Activated naive CD4-positive, alpha-beta T cell treated with anti-CD3 and anti-CD28 coated beads, Interleukin-2, amount 10 ng/mL, durations not matched to agents 7 days and 5 days (primary cell): Measurements from ENCODE around the gene HLA-G.
A peak's percentile ranks its signal among the peaks of the same experiment; 100 is the strongest.

Experiments
- CTCF ChIA-PET: fragments of 350-600 bp; sonication (Branson Sonifier 250); formaldehyde crosslinking; loops from one replicate; lab custom pipeline; 2021; ENCODE audit warnings: antibody characterized with exemption; lab: Charles Lee
- DNase-seq: peaks from one replicate; pipeline ENCODE4 v3.0.0-alpha.2; 2020
- H3K27ac Mint-ChIP-seq: one replicate; pipeline ENCODE4 v1.8.0; 2021; ENCODE audit warnings: mild to moderate bottlenecking, moderate library complexity, mixed read lengths
- H3K27me3 Mint-ChIP-seq: one replicate; pipeline ENCODE4 v1.8.0; 2021; ENCODE audit warnings: mild to moderate bottlenecking, mixed read lengths
- H3K36me3 Mint-ChIP-seq: one replicate; pipeline ENCODE4 v1.8.0; 2021; ENCODE audit warnings: mixed read lengths
- H3K4me1 Mint-ChIP-seq: one replicate; pipeline ENCODE4 v1.8.0; 2021; ENCODE audit warnings: mixed read lengths
- H3K4me3 Mint-ChIP-seq: one replicate; pipeline ENCODE4 v1.8.0; 2021; ENCODE audit warnings: mild to moderate bottlenecking, moderate library complexity, mixed read lengths
- H3K9me3 Mint-ChIP-seq: one replicate; pipeline ENCODE4 v1.8.0; 2021; ENCODE audit warnings: mixed read lengths

HLA-G gene

GRCh38 chr6:29806387-29806786, 21.2 kb upstream of the HLA-G start:
- H3K27ac Mint-ChIP-seq = no peak overlapping the region
- CTCF ChIA-PET = no interaction called here

GRCh38 chr6:29809249-29809648, 18.4 kb upstream of the HLA-G start:
- Mint-ChIP-seq H3K27me3 (peaks cover 37% of the 10 kb centered on the region), H3K4me1 (peaks cover 4% of the 10 kb centered on the region), H3K36me3 (no peaks in the 10 kb centered on the region), H3K4me3 (no peak overlapping the region), H3K27ac (no peak overlapping the region), H3K9me3 (no peaks in the 10 kb centered on the region)
- DNase-seq = no peak
- CTCF ChIA-PET = interaction anchor here (1.0 kb wide), 1 partner anchor 107 kb away, joined by 3 read pairs; no protein-coding TSS in a partner anchor

More at GRCh38 chr6:29806387-29806786, 21.2 kb upstream of the HLA-G start:
- peaks cover 34% of the 10 kb centered on the region for H3K27me3 Mint-ChIP-seq
- DNase-seq = no peak
- H3K4me3 Mint-ChIP-seq = no peak overlapping the region
- no peaks in the 10 kb centered on the region for H3K4me1 Mint-ChIP-seq
- no peaks in the 10 kb centered on the region for H3K9me3 Mint-ChIP-seq
- no peaks in the 10 kb centered on the region for H3K36me3 Mint-ChIP-seq

DNA sequence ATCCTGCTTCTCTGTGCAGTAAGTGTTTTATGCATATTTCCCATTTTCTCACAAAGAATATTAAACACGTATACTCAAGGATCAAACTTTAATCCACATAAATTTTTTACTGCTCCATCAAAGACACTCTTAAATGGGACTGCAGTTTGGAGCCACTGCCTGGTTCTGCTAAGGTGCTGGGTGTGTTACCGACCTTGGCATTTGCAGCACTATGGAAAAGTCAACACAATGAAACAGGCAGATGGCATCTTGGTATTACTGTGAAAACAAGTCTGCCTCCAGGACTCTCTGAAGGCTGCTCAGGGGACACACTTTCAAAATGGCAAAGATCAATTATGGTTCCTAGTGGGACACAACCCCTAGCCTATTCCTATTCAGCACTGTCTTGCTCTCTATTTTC, 17.3 kb upstream of the HLA-G start:
- H3K9me3 Mint-ChIP-seq = no peaks in the 10 kb centered on the region
- CTCF ChIA-PET = interaction anchor here (0.9 to 1.1 kb wide), 2 partner anchors 57 to 157 kb away, joined by 3 read pairs; no protein-coding TSS in a partner anchor

GRCh38 chr6:29811377-29811776, 16.2 kb upstream of the HLA-G start:
- no peak overlapping the region for H3K27ac Mint-ChIP-seq
- CTCF ChIA-PET = interaction anchor here (0.8 to 1.2 kb wide), 4 partner anchors 10 to 158 kb away, joined by 3 read pairs; no protein-coding TSS in a partner anchor
- H3K9me3 Mint-ChIP-seq = no peaks in the 10 kb centered on the region
- H3K4me1 Mint-ChIP-seq = peaks cover 8% of the 10 kb centered on the region
- peaks cover 43% of the 10 kb centered on the region for H3K27me3 Mint-ChIP-seq
- no peak for DNase-seq
- no peaks in the 10 kb centered on the region for H3K36me3 Mint-ChIP-seq
- no peak overlapping the region for H3K4me3 Mint-ChIP-seq

More for the DNA sequence above, 17.3 kb upstream of the HLA-G start:
- Mint-ChIP-seq H3K4me1 (peaks cover 4% of the 10 kb centered on the region), H3K27me3 (peaks cover 43% of the 10 kb centered on the region), H3K27ac (no peak overlapping the region), H3K36me3 (no peaks in the 10 kb centered on the region), H3K4me3 (no peak overlapping the region)
- no peak for DNase-seq

DNA sequence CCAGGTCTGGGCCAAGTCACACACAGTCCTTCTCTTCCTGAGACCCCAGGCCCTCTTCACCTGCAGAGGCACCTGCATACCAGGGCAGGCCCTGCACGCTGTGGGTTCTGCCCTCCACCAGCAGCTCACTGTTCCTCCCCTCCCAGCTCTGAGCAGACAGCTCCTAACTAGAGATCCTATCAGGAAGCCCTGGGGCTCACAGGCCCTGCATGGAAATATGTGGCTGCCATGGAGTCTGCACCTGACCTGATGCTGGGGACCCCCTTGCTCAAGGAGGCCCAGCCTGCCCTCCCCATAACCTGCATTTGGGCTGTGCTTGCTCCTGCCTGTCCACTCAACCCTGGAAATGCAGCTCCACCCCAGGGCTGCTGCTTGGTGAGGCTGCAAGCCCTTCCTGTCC, 14.6 kb upstream of the HLA-G start:
- Mint-ChIP-seq H3K27me3 (peaks cover 36% of the 10 kb centered on the region), H3K36me3 (no peaks in the 10 kb centered on the region), H3K9me3 (no peaks in the 10 kb centered on the region), H3K4me1 (peaks cover 10% of the 10 kb centered on the region), H3K4me3 (no peak overlapping the region), H3K27ac (no peak overlapping the region)
- no peak for DNase-seq
- CTCF ChIA-PET = no interaction called here

DNA sequence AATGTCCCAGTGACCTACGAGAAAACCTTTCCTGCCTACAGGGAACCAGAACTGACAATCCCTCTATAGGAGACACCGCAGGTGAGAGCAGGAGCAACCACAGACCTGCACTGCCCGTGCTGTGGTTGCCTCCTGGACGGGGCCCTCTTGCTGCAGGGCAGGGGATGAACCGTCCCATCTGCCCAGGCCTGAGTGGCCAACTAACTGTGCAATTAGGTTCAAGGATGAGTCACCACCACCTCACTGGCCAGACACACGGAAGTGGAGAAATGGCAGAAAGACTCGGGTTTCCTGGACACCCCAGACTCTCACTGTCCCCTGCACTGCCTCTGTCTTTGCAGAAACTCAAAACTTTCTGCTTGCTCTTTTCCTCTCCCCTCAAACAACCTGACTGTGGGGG, 13.8 kb upstream of the HLA-G start:
- H3K27me3 Mint-ChIP-seq = peaks cover 40% of the 10 kb centered on the region
- H3K9me3 Mint-ChIP-seq = no peaks in the 10 kb centered on the region
- CTCF ChIA-PET = no interaction called here
- no peaks in the 10 kb centered on the region for H3K36me3 Mint-ChIP-seq
- peaks cover 10% of the 10 kb centered on the region for H3K4me1 Mint-ChIP-seq
- no peak for DNase-seq
- no peak overlapping the region for H3K4me3 Mint-ChIP-seq
- H3K27ac Mint-ChIP-seq = no peak overlapping the region

- Mint-ChIP-seq H3K27ac (no peak overlapping the region), H3K9me3 (no peaks in the 10 kb centered on the region), H3K36me3 (no peaks in the 10 kb centered on the region)
These were observed 13.1 kb upstream of the HLA-G start for GRCh38 chr6:29814379-29815117.

GRCh38 chr6:29815118-29815750, 12.4 kb upstream of the HLA-G start:
- CTCF ChIA-PET = no interaction called here
- Mint-ChIP-seq H3K4me3 (no peak overlapping the region), H3K27me3 (peaks cover 44% of the 10 kb centered on the region), H3K4me1 (peaks cover 13% of the 10 kb centered on the region), H3K27ac (no peak overlapping the region), H3K36me3 (no peaks in the 10 kb centered on the region), H3K9me3 (no peaks in the 10 kb centered on the region)
- DNase-seq = no peak

More at GRCh38 chr6:29814379-29815117, 13.1 kb upstream of the HLA-G start:
- Mint-ChIP-seq H3K4me3 (no peak overlapping the region), H3K27me3 (peaks cover 44% of the 10 kb centered on the region), H3K4me1 (peaks cover 13% of the 10 kb centered on the region)
- DNase-seq = no peak
- CTCF ChIA-PET = no interaction called here

- Mint-ChIP-seq H3K9me3 (no peaks in the 10 kb centered on the region), H3K27me3 (peaks cover 44% of the 10 kb centered on the region), H3K36me3 (no peaks in the 10 kb centered on the region), H3K4me3 (no peak overlapping the region), H3K4me1 (peaks cover 13% of the 10 kb centered on the region), H3K27ac (no peak overlapping the region)
- DNase-seq = no peak
- CTCF ChIA-PET = no interaction called here
These were observed 11.6 kb upstream of the HLA-G start for GRCh38 chr6:29816030-29816429.

GRCh38 chr6:29818892-29819291, 8.7 kb upstream of the HLA-G start:
- Mint-ChIP-seq H3K27ac (no peak overlapping the region), H3K36me3 (no peaks in the 10 kb centered on the region), H3K9me3 (no peaks in the 10 kb centered on the region), H3K4me3 (no peak overlapping the region), H3K27me3 (peaks cover 29% of the 10 kb centered on the region), H3K4me1 (peaks cover 9% of the 10 kb centered on the region)
- CTCF ChIA-PET = no interaction called here
- DNase-seq = no peak

DNA sequence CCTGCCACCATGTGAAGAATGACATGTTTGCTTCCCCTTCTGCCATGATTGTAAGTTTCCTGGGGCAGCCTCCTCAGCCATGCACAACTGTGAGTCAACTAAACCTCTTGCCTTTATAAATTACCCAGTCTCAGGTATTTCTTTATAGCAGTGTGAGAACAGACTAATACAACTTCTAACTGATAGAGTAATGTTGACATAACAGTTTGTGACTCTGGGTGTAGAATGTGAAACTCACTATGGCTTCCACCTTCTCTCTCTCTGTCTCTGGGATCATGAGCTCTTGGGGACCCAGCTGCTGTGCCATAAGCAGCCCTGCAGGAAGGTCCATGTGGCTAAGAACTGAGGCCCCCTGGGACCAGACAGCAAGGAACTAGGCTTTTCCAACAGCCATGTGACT, 3.5 kb upstream of the HLA-G start:
- Mint-ChIP-seq H3K27ac (no peak overlapping the region), H3K4me1 (peaks cover 5% of the 10 kb centered on the region), H3K27me3 (peaks cover 52% of the 10 kb centered on the region), H3K4me3 (no peak overlapping the region), H3K9me3 (no peaks in the 10 kb centered on the region), H3K36me3 (no peaks in the 10 kb centered on the region)
- DNase-seq = no peak
- CTCF ChIA-PET = interaction anchor here (0.6 to 1.5 kb wide), 2 partner anchors 86 to 124 kb away, joined by 4 to 5 read pairs; no protein-coding TSS in a partner anchor

DNA sequence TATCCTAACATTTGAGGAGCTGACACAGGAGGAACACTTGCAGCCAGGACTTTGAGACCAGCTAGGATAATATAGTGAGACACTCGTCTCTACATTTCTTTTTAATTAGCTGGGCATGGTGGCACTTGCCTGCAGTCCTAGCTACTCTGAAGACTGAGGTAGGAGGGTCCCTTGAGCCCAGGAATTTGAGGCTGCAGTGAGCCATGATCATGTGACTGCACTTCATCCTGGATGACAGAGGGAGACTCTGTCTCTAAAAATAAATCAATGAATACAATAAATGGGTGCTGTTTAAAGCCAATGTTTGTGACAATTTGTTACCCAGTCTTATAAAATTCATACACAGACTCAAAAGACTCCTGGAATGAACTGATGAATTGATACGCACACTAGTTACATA, 1.8 kb upstream of the HLA-G start:
- no peak for DNase-seq
- Mint-ChIP-seq H3K4me3 (no peak overlapping the region), H3K27me3 (peaks cover 69% of the 10 kb centered on the region), H3K27ac (no peak overlapping the region), H3K36me3 (no peaks in the 10 kb centered on the region), H3K9me3 (no peaks in the 10 kb centered on the region), H3K4me1 (peaks cover 5% of the 10 kb centered on the region)
- CTCF ChIA-PET = interaction anchor here (1.2 kb wide), 1 partner anchor 123 kb away, joined by 3 read pairs; no protein-coding TSS in a partner anchor

GRCh38 chr6:29826271-29826670, 1.4 kb upstream of the HLA-G start:
- H3K27me3 Mint-ChIP-seq = peaks cover 73% of the 10 kb centered on the region
- no peak overlapping the region for H3K4me3 Mint-ChIP-seq
- no peaks in the 10 kb centered on the region for H3K9me3 Mint-ChIP-seq
- H3K27ac Mint-ChIP-seq = no peak overlapping the region
- CTCF ChIA-PET = interaction anchor here (1.0 to 1.2 kb wide), 2 partner anchors 124 to 173 kb away, joined by 3 read pairs; no protein-coding TSS in a partner anchor
- DNase-seq = no peak
- H3K36me3 Mint-ChIP-seq = no peaks in the 10 kb centered on the region
- H3K4me1 Mint-ChIP-seq = peaks cover 5% of the 10 kb centered on the region

GRCh38 chr6:29828471-29828797, 809 bp downstream of the HLA-G start:
- CTCF ChIA-PET = no interaction called here
- DNase-seq = peak; percentile 43
- H3K4me3 Mint-ChIP-seq = no peak overlapping the region
- H3K36me3 Mint-ChIP-seq = no peaks in the 10 kb centered on the region
- H3K27me3 Mint-ChIP-seq = peaks cover 83% of the 10 kb centered on the region
- no peaks in the 10 kb centered on the region for H3K9me3 Mint-ChIP-seq
- peaks cover 13% of the 10 kb centered on the region for H3K4me1 Mint-ChIP-seq
- H3K27ac Mint-ChIP-seq = no peak overlapping the region
